WTC11 (cell line): ENCODE measurements around the gene COX14.

Experiments
- AFF4 ChIP-seq: sonication (generic); formaldehyde crosslinking; IDR thresholded peaks from 2 replicates; pipeline ENCODE4 v1.8.1; 2023; ENCODE audit warnings: mild to moderate bottlenecking, missing genetic modification reagents, borderline replicate concordance
- CREM ChIP-seq: sonication (generic); formaldehyde crosslinking; IDR thresholded peaks from 2 replicates; pipeline ENCODE4 v1.8.1; 2022; ENCODE audit warnings: mild to moderate bottlenecking, missing genetic modification reagents, moderate library complexity
- CTCF ChIP-seq: fragments of 200-600 bp; IDR thresholded peaks from 2 replicates; pipeline ENCODE4 v1.8.0; 2022; ENCODE audit warnings: antibody characterized with exemption
- ELF4 ChIP-seq: sonication (generic); formaldehyde crosslinking; IDR thresholded peaks from 2 replicates; pipeline ENCODE4 v1.8.1; 2022; ENCODE audit warnings: low read depth, mild to moderate bottlenecking, moderate library complexity, missing genetic modification reagents
- MAX ChIP-seq: sonication (generic); formaldehyde crosslinking; IDR thresholded peaks from 2 replicates; pipeline ENCODE4 v1.8.0; 2022; ENCODE audit warnings: mild to moderate bottlenecking, missing genetic modification reagents
- NFYB ChIP-seq: sonication (generic); formaldehyde crosslinking; conservative IDR thresholded peaks from 2 replicates; pipeline ENCODE4 v1.8.0; 2022; ENCODE audit warnings: low read depth, missing genetic modification reagents
- NR2C2 ChIP-seq: sonication (generic); formaldehyde crosslinking; IDR thresholded peaks from 2 replicates; pipeline ENCODE4 v1.8.0; 2022; ENCODE audit warnings: mild to moderate bottlenecking, missing genetic modification reagents
- USF1 ChIP-seq: sonication (generic); formaldehyde crosslinking; IDR thresholded peaks from 2 replicates; pipeline ENCODE4 v1.8.0; 2022; ENCODE audit warnings: mild to moderate bottlenecking, missing genetic modification reagents
- ZSCAN18 ChIP-seq: fragments of 250-450 bp; sonication (Bioruptor Pico); IDR thresholded peaks from 2 replicates; pipeline ENCODE4 v2.1.2; 2022; ENCODE audit warnings: mild to moderate bottlenecking, moderate library complexity

GRCh38 chr12:50103767-50104321 is 8.2 kb upstream of the COX14 start, which contains the start of gene GPD1:
- TF ChIP-seq NR2C2, result no peak
- no peak for TF ChIP-seq USF1 (CRISPR knock-in tag)
- no peak for TF ChIP-seq NFYB (CRISPR knock-in tag)
- TF ChIP-seq ZSCAN18 (CRISPR knock-in tag), result no peak
- no peak for TF ChIP-seq CREM (CRISPR knock-in tag)
- no peak for TF ChIP-seq CTCF
- TF ChIP-seq AFF4, result no peak
- TF ChIP-seq MAX (CRISPR knock-in tag), result no peak
- TF ChIP-seq ELF4, result no peak
